Skeletal muscle satellite cell (primary cell): ENCODE results near the gene SLC6A16.

Experiments used
- H3K27me3 ChIP-seq: 2 replicates; pipeline ENCODE4 v1.7.0; 2013; ENCODE audit warnings: low read length; ENCODE audit not compliant: control insufficient read depth, insufficient read depth
- H3K36me3 ChIP-seq: 2 replicates; pipeline ENCODE4 v1.7.0; 2013; ENCODE audit warnings: mild to moderate bottlenecking, control low read depth, low read length; ENCODE audit not compliant: insufficient read depth
- H3K4me1 ChIP-seq: 2 replicates; pipeline ENCODE4 v1.7.0; 2013; ENCODE audit warnings: low read length; ENCODE audit not compliant: control insufficient read depth, insufficient read depth
- H3K4me2 ChIP-seq: 2 replicates; pipeline ENCODE4 v1.7.0; 2013; ENCODE audit warnings: mild to moderate bottlenecking, low read length
- H3K4me3 ChIP-seq: 2 replicates; pipeline ENCODE4 v1.7.0; 2013; ENCODE audit warnings: low read length
- H3K9ac ChIP-seq: 2 replicates; pipeline ENCODE4 v1.7.0; 2013; ENCODE audit warnings: mild to moderate bottlenecking, low read depth, low read length, moderate library complexity
- H3K9me3 ChIP-seq: replicated peaks from 2 replicates; pipeline ENCODE4 v1.7.0; 2013; ENCODE audit warnings: mild to moderate bottlenecking, control low read depth, low read length

The SLC6A16 gene

GRCh38 chr19:49342291-49342721 lies 17.3 kb upstream of the SLC6A16 start:
- Histone ChIP-seq H3K27me3 (no peaks in the 10 kb centered on the region), H3K4me1 (peaks cover 15% of the 10 kb centered on the region), H3K9ac (no peak overlapping the region), H3K4me3 (no peak overlapping the region), H3K36me3 (peaks cover 46% of the 10 kb centered on the region), H3K9me3 (no peaks in the 10 kb centered on the region), H3K4me2 (no peak overlapping the region)

- peaks cover 35% of the 10 kb centered on the region for H3K36me3 ChIP-seq
- no peak overlapping the region for H3K4me2 ChIP-seq
- no peak overlapping the region for H3K9ac ChIP-seq
- H3K4me1 ChIP-seq, result peaks cover 15% of the 10 kb centered on the region
- H3K4me3 ChIP-seq, result no peak overlapping the region
- H3K27me3 ChIP-seq, result no peaks in the 10 kb centered on the region
- no peaks in the 10 kb centered on the region for H3K9me3 ChIP-seq
Observed at GRCh38 chr19:49340865-49341718, 16.1 kb upstream of the SLC6A16 start.

GRCh38 chr19:49340069-49340864 lies 15.3 kb upstream of the SLC6A16 start:
- H3K36me3 ChIP-seq, result peaks cover 32% of the 10 kb centered on the region
- H3K27me3 ChIP-seq, result no peaks in the 10 kb centered on the region
- H3K4me1 ChIP-seq, result peaks cover 15% of the 10 kb centered on the region
- H3K9me3 ChIP-seq, result no peaks in the 10 kb centered on the region
- no peak overlapping the region for H3K9ac ChIP-seq
- H3K4me2 ChIP-seq, result peak overlapping the region; percentile 37
- no peak overlapping the region for H3K4me3 ChIP-seq

- peak overlapping the region; percentile 37 for H3K4me2 ChIP-seq
- no peak overlapping the region for H3K9ac ChIP-seq
- H3K4me1 ChIP-seq, result peaks cover 15% of the 10 kb centered on the region
- H3K27me3 ChIP-seq, result no peaks in the 10 kb centered on the region
- H3K4me3 ChIP-seq, result peak overlapping the region; percentile 35
- H3K36me3 ChIP-seq, result peaks cover 24% of the 10 kb centered on the region
- H3K9me3 ChIP-seq, result no peaks in the 10 kb centered on the region
Observed at GRCh38 chr19:49339301-49340068, 14.5 kb upstream of the SLC6A16 start.

- no peaks in the 10 kb centered on the region for H3K9me3 ChIP-seq
- H3K4me1 ChIP-seq, result peaks cover 15% of the 10 kb centered on the region
- peak overlapping the region; percentile 37 for H3K4me2 ChIP-seq
- no peaks in the 10 kb centered on the region for H3K27me3 ChIP-seq
- peak overlapping the region; percentile 35 for H3K4me3 ChIP-seq
- peaks cover 23% of the 10 kb centered on the region for H3K36me3 ChIP-seq
- H3K9ac ChIP-seq, result no peak overlapping the region
Observed at GRCh38 chr19:49338691-49339300, 13.8 kb upstream of the SLC6A16 start.

DNA sequence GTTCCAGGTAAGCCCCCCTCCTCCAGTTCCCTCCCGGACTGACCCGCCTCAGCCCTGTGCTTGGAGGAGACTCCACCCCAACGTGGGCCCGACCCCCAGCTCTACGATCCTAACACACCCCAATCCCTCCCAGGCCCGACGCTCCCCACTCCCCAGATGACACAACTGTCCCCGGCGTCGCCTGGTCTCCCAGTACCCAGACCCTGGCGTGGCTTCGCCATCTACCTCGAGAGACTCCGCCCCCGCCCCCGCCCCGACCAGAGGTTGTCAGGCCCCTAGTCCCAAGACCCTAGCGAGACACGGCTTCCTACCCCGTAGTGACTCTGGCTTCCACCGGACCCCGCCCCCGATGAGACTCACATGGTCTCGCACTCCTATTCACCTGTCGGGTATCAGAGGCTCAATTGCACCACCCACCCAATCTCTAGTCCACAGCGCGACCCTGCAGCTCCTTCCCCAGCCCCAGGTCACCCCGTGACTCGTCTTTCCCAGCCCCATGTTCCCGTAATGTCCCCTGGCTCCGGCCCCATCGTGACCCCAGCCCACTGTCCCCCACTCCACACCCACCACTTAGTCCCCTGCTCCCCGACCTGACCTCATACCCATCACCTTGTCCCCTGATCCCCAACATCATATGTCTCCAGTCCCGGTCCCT lies 13.2 kb upstream of the SLC6A16 start:
- no peaks in the 10 kb centered on the region for H3K27me3 ChIP-seq
- peaks cover 15% of the 10 kb centered on the region for H3K4me1 ChIP-seq
- no peak overlapping the region for H3K4me2 ChIP-seq
- H3K4me3 ChIP-seq, result no peak overlapping the region
- no peaks in the 10 kb centered on the region for H3K9me3 ChIP-seq
- peaks cover 22% of the 10 kb centered on the region for H3K36me3 ChIP-seq
- no peak overlapping the region for H3K9ac ChIP-seq

DNA sequence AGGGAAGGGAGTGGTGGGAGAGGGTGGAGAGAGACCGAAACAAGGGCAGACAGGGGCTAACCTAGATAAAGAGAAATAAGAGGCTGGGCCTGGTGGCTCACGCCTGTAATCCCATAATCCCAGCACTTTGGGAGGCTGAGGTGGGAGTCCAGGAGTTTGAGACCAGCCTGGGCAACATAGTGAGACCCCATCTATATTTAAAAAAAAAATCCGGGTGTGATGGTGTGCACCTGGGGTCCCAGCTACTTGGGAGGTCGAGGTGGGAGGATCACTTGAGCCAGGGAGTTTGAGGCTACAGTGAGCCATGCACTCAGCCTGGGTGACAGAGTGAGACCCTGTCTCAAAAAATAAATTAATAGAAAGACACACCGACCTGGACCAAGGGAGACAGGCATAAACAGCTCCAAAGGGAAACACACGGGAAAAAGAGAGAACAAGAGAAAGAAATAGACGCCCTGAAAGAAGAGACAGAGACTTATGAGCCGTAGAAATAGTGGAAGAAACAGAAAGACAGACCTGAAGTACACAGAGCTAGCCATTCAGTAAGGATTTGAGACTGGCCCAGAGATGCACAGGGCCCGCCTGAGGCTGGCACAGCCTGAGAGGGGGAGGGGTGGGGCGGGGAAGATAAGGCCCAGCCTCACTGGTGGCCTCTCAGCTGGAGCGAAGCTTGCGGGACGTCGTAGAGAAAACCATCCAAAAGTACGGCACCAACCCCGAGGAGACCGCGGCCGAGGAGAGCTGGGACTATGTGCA lies 12.5 kb upstream of the SLC6A16 start:
- Histone ChIP-seq H3K36me3 (peaks cover 15% of the 10 kb centered on the region), H3K4me1 (peaks cover 15% of the 10 kb centered on the region), H3K4me3 (no peak overlapping the region), H3K9ac (no peak overlapping the region), H3K9me3 (no peaks in the 10 kb centered on the region), H3K27me3 (no peaks in the 10 kb centered on the region), H3K4me2 (no peak overlapping the region)

DNA sequence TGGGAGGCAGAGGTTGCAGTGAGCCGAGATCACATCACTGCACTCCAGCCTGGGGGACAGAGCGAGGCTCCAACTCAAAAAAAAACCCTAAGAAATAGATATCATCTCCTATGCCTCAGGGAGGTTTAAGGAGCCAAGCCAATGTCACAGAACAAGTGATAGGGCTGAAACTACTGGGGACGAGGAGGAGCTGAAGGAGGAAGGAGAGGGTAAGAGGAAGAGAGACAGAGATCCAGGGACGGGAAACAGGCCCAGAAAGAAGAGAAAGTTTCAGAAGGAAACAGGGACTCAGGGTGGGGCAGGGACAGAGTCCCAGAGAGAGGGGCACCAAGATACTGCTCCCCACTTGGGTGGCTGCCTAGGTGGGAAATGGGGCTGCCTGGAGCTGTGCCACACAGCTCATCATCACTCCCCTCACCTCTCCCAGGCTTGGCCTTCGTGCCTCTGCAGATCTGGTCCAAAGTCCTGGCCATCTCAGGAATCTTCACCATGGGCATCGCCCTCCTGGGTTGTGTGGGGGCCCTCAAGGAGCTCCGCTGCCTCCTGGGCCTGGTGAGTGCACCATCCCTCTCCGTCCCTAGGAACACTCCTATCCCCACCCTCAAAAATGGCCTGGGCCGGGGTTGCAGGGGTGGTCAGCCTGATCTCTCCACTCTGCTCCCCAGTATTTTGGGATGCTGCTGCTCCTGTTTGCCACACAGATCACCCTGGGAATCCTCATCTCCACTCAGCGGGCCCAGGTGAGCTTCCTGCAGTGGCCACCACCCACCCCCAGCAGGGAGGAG lies 11.7 kb upstream of the SLC6A16 start:
- no peaks in the 10 kb centered on the region for H3K27me3 ChIP-seq
- H3K9ac ChIP-seq, result no peak overlapping the region
- peaks cover 10% of the 10 kb centered on the region for H3K36me3 ChIP-seq
- peaks cover 15% of the 10 kb centered on the region for H3K4me1 ChIP-seq
- no peaks in the 10 kb centered on the region for H3K9me3 ChIP-seq
- H3K4me3 ChIP-seq, result no peak overlapping the region
- H3K4me2 ChIP-seq, result no peak overlapping the region

GRCh38 chr19:49335784-49336481 lies 10.9 kb upstream of the SLC6A16 start:
- no peak overlapping the region for H3K4me3 ChIP-seq
- H3K27me3 ChIP-seq, result no peaks in the 10 kb centered on the region
- no peaks in the 10 kb centered on the region for H3K9me3 ChIP-seq
- H3K9ac ChIP-seq, result no peak overlapping the region
- H3K4me2 ChIP-seq, result no peak overlapping the region
- peaks cover 15% of the 10 kb centered on the region for H3K4me1 ChIP-seq
- peaks cover 3% of the 10 kb centered on the region for H3K36me3 ChIP-seq
